Inferior parietal cortex (tissue), 1 donor: ENCODE measurements around the gene RAB15.

Experiments used
- DNase-seq: peaks from one replicate; pipeline ENCODE4 v3.0.0-alpha.2; 2016; ENCODE audit errors: extremely low spot score

Gene RAB15

DNA sequence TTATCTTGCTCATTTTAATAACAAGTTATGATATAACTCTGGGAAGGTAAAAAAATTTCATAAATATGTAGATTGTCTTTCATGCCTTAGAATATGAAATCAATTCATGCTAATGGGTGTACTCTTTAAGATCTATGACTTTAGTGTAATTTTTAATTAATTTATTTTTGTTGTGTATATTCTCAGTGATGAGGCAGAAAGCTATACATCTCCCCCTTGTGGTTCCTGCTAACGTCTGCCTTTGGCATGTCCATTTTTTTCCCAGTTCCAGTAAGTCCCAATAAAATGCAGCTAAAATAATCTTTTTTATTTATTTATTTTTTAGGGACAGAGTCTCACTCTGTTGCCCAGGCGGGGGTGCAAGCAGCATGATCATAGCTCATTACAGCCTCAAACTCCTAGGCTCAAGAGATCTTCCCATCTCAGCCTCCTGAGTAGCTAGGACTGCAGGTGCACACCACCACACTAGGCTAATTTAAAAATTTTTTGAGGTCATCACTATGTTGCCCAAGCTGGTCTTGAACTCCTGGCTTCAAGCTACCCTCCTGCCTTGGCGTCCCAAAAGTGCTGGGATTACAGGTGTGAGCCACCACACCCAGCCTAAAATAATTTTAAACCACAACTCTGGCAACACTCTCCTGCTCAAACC, 61.2 kb downstream of the RAB15 start:
- DNase-seq: no peak

DNA sequence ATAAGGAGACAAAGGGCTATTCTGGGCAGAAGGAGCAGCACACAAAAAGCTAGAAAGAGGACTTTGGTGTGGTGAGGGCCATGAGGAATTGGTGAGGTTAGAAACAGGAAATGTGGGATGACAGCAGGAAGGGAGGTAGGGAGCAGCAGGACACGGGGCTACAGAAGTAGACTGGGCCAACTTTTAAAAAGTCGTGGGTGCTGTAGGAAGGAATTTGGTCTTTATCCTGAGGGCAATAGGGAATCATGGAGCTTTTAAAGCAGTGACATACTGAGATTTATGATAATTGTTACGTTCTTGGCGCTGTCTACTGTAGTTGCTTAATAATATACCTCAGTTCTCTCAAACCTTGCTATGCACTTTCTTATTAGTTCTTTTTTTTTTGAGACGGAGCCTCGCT, 66.1 kb downstream of the RAB15 start:
- no peak for DNase-seq

- no peak for DNase-seq
Observed at GRCh38 chr14:64899958-64900357, 72.2 kb downstream of the RAB15 start.
